MCF 10A (cell line): ENCODE results near the gene MEX3B. TPM values are rescaled to one million over a fixed set of nuclear protein-coding genes. Genes with fewer than 3 reads are reported as not detected.

ENCODE experiments used
- BruUV-seq: library from RNA; stranded (reverse); fragments of 400-500 nt; replicated peaks from 2 replicates; lab custom pipeline; 2021; lab: Mats Ljungman, UMichigan
- CTCF ChIA-PET: fragments of 300-600 bp; sonication (Branson Sonifier 250); formaldehyde crosslinking; extraction: SDS; loops from one replicate; lab custom pipeline; 2021; ENCODE audit warnings: antibody characterized with exemption, inconsistent platforms; lab: Yijun Ruan, JAX
- POLR2A ChIA-PET: fragments of 300-600, 350-650 bp; sonication (Branson Sonifier 250); formaldehyde crosslinking; extraction: SDS; loops from one replicate; lab custom pipeline; 2020; ENCODE audit warnings: antibody characterized with exemption, inconsistent platforms; lab: Yijun Ruan, JAX
- DNase-seq: peaks from one replicate; pipeline ENCODE4 v3.0.0-alpha.2; 2018; ENCODE audit not compliant: unreplicated experiment
- H3K27ac Mint-ChIP-seq: one replicate; pipeline ENCODE4 v1.8.0; 2022; ENCODE audit warnings: mild to moderate bottlenecking, low read depth, mixed read lengths; ENCODE audit not compliant: unreplicated experiment
- H3K27me3 Mint-ChIP-seq: one replicate; pipeline ENCODE4 v1.8.0; 2022; ENCODE audit warnings: mixed read lengths; ENCODE audit not compliant: insufficient read depth, unreplicated experiment
- H3K36me3 Mint-ChIP-seq: one replicate; pipeline ENCODE4 v1.8.0; 2022; ENCODE audit warnings: mild to moderate bottlenecking, moderate library complexity, mixed read lengths; ENCODE audit not compliant: insufficient read depth, unreplicated experiment
- H3K4me1 Mint-ChIP-seq: one replicate; pipeline ENCODE4 v1.8.0; 2022; ENCODE audit warnings: mixed read lengths; ENCODE audit not compliant: insufficient read depth, unreplicated experiment
- H3K4me3 Mint-ChIP-seq: one replicate; pipeline ENCODE4 v1.8.0; 2022; ENCODE audit warnings: mild to moderate bottlenecking, moderate library complexity, mixed read lengths; ENCODE audit not compliant: unreplicated experiment
- H3K9me3 Mint-ChIP-seq: one replicate; pipeline ENCODE4 v1.8.0; 2022; ENCODE audit warnings: mixed read lengths; ENCODE audit not compliant: unreplicated experiment
- intact Hi-C: fragments of 100-400 bp; cut with micrococcal nuclease; formaldehyde crosslinking; loops from 2 replicates; pipeline ENCODE4 v1.14.1; 2022
- total RNA-seq: library from RNA; stranded (reverse); gene quantifications from 2 replicates; pipeline ENCODE4 v1.2.3, GENCODE V29; 2022
- TF ChIP-seq, protein P1 (sequence below): fragments of 200-600 bp; IDR thresholded peaks from one replicate; pipeline ENCODE4 v1.8.0; 2022; ENCODE audit warnings: antibody characterized with exemption, mild to moderate bottlenecking; ENCODE audit not compliant: unreplicated experiment

MEX3B gene
- total RNA-seq, 1 experiment from 2014 or later, result 4.6 TPM

DNA sequence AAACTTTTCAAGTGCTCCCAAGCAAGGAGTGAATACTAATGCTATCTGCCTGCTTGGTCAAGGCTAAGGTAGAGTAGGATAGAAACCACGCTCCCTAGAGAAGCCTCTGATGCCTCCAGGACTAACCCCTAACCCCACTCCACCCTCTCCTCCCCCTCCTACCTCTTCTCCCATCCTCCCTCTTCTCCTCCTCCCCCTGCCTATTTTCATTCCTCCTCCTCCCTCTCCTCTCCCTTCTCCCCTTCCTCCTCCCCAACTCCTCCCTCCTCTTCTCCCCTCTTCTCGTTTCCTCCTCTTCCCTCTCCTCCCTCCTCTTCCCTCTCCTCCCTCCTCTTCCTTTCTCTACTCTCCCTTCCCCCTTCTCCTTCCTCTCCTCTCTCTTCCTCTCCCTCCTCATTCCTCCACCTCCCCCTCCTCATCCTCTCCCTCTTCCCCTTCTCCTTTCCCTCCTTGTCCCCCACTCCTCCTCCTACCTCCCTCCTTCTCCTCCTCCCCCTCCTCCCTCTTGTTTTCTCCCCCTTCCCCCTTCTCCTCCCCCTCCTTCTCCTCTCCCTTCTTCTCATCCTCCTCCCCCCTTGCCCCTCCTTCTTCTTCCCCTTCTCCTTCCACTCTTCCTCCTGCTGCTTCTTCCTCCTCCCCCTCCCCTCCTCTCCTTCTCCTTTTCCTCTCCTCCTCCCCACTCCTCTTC is 12.8 kb upstream of the MEX3B start:
- H3K9me3 Mint-ChIP-seq, result no peaks in the 10 kb centered on the region
- peaks cover 42% of the 10 kb centered on the region for H3K27me3 Mint-ChIP-seq
- POLR2A ChIA-PET, result no interaction called here
- H3K27ac Mint-ChIP-seq, result no peak overlapping the region
- H3K4me3 Mint-ChIP-seq, result no peak overlapping the region
- CTCF ChIA-PET, result interaction anchor here (0.5 kb wide), 1 partner anchor 13 kb away, joined by 3 read pairs; no protein-coding TSS in a partner anchor
- no peaks in the 10 kb centered on the region for H3K36me3 Mint-ChIP-seq
- intact Hi-C loops, result no loop called here
- peaks cover 9% of the 10 kb centered on the region for H3K4me1 Mint-ChIP-seq
- no peak for DNase-seq
- TF ChIP-seq, protein P1, sequence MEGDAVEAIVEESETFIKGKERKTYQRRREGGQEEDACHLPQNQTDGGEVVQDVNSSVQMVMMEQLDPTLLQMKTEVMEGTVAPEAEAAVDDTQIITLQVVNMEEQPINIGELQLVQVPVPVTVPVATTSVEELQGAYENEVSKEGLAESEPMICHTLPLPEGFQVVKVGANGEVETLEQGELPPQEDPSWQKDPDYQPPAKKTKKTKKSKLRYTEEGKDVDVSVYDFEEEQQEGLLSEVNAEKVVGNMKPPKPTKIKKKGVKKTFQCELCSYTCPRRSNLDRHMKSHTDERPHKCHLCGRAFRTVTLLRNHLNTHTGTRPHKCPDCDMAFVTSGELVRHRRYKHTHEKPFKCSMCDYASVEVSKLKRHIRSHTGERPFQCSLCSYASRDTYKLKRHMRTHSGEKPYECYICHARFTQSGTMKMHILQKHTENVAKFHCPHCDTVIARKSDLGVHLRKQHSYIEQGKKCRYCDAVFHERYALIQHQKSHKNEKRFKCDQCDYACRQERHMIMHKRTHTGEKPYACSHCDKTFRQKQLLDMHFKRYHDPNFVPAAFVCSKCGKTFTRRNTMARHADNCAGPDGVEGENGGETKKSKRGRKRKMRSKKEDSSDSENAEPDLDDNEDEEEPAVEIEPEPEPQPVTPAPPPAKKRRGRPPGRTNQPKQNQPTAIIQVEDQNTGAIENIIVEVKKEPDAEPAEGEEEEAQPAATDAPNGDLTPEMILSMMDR, result no peak
- no TSS peak for BruUV-seq

DNA sequence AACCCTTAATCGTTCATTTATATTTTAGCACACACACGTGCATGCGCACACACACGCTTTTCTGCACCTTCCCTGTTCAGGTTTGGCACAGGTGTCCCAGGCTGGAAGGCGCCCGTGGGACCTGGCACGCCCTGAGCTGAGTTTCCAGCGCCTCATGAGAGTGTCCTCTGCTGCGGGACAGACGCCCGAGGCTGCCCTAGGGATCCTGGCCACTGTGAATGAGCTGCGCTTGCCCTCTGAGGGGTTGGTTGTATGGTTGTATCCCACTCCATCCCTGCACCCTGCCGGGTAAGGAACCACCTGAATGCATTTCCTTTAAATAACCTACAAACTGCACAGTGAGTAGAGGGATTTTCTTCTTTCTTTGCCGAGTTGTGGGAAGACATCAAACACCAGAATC is 12.2 kb upstream of the MEX3B start:
- Mint-ChIP-seq H3K27me3 (peaks cover 42% of the 10 kb centered on the region), H3K9me3 (no peaks in the 10 kb centered on the region), H3K4me1 (peaks cover 9% of the 10 kb centered on the region), H3K4me3 (no peak overlapping the region), H3K27ac (no peak overlapping the region), H3K36me3 (no peaks in the 10 kb centered on the region)
- ChIA-PET POLR2A (interaction anchor here (0.6 to 1.4 kb wide), 2 partner anchors 9 to 683 kb away, joined by 3 to 4 read pairs; no protein-coding TSS in a partner anchor), CTCF (interaction anchor here (0.5 kb wide), 1 partner anchor 13 kb away, joined by 3 read pairs; no protein-coding TSS in a partner anchor)
- DNase-seq, result no peak
- intact Hi-C loops, result no loop called here
- TF ChIP-seq, protein P1, result no peak
- no TSS peak for BruUV-seq

DNA sequence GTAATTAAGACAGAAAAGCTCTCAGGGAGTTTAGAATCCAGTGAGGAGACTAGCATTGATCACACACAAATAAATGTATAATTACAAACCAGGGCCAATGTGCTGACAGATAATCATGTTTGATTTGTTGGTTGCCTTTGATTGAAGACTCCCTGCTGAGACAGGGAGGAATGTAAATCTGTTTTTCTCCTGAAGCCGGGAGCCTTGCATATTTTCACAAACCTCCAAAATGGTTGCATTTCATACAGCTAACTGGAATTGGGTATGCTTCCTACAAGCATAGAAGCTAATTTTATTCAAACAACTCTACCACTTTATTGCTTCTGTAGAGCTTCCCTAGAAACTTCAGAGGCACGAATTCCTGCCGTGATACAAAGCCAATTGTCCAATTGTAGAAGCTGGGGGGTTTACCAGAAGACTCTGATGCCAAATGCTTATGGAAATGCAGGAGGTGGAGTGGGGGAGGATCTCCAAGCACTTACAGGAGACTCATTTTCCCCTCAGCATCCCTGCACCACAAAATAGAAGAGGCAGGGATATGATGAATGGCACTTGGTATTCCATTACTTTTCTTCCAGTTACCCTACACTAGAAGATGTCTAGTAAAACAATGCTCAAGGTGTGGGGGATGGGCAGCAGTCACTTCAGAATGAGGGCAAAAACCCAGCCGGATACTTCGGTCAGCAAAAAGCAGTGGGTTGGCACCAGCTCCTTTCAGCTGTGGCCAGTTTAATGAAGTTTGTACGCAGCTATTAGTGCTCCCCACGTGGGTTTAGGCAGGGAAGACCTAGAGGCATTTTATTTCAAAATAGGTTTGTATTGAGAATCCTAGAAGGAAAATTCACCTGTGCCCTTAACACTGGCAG is 11.4 kb upstream of the MEX3B start:
- ChIA-PET CTCF (interaction anchor here (0.6 to 1.2 kb wide), 3 partner anchors 9 to 1381 kb away, joined by 3 to 6 read pairs (median 4); no protein-coding TSS in a partner anchor), POLR2A (interaction anchor here (1.4 kb wide), 1 partner anchor 8 kb away, joined by 4 read pairs; no protein-coding TSS in a partner anchor)
- no peak overlapping the region for H3K4me3 Mint-ChIP-seq
- peaks cover 9% of the 10 kb centered on the region for H3K4me1 Mint-ChIP-seq
- intact Hi-C loops, result no loop called here
- BruUV-seq, result no TSS peak
- TF ChIP-seq, protein P1, result no peak
- no peaks in the 10 kb centered on the region for H3K9me3 Mint-ChIP-seq
- peaks cover 42% of the 10 kb centered on the region for H3K27me3 Mint-ChIP-seq
- no peaks in the 10 kb centered on the region for H3K36me3 Mint-ChIP-seq
- no peak for DNase-seq
- H3K27ac Mint-ChIP-seq, result no peak overlapping the region

GRCh38 chr15:82052751-82053150 is 6.9 kb upstream of the MEX3B start:
- Mint-ChIP-seq H3K27ac (no peak overlapping the region), H3K9me3 (no peaks in the 10 kb centered on the region), H3K4me1 (peaks cover 3% of the 10 kb centered on the region), H3K36me3 (no peaks in the 10 kb centered on the region), H3K27me3 (peaks cover 23% of the 10 kb centered on the region), H3K4me3 (no peak overlapping the region)
- TF ChIP-seq, protein P1, result no peak
- ChIA-PET POLR2A (no interaction called here), CTCF (interaction anchor here (0.7 to 1.2 kb wide), 3 partner anchors 10 to 642 kb away, joined by 3 to 5 read pairs (median 4); no protein-coding TSS in a partner anchor)
- BruUV-seq, result no TSS peak
- no peak for DNase-seq
- intact Hi-C loops, result no loop called here
